HUES6 (cell line): ENCODE results near the gene MARK2.
A peak's percentile ranks its signal among the peaks of the same experiment; 100 is the strongest.

ENCODE experiments used
- H3K27ac ChIP-seq: 2 replicates; pipeline ENCODE4 v1.7.0; 2013; ENCODE audit warnings: low read depth, mild to moderate bottlenecking, low read length, inconsistent platforms
- H3K27me3 ChIP-seq: 2 replicates; pipeline ENCODE4 v1.6.1; 2013; ENCODE audit warnings: low read length; ENCODE audit not compliant: control insufficient read depth, insufficient read depth
- H3K36me3 ChIP-seq: 2 replicates; pipeline ENCODE4 v1.6.1; 2013; ENCODE audit warnings: low read length; ENCODE audit not compliant: control insufficient read depth, insufficient read depth
- H3K4me1 ChIP-seq: 2 replicates; pipeline ENCODE4 v1.6.1; 2013; ENCODE audit warnings: low read length; ENCODE audit not compliant: control insufficient read depth, insufficient read depth
- H3K4me3 ChIP-seq: 2 replicates; pipeline ENCODE4 v1.5.1; 2013; ENCODE audit warnings: low read depth, low read length
- H3K9ac ChIP-seq: one replicate; pipeline ENCODE4 v1.6.1; 2013; ENCODE audit warnings: mild to moderate bottlenecking, low read length
- H3K9me3 ChIP-seq: 2 replicates; pipeline ENCODE4 v1.6.1; 2013; ENCODE audit warnings: low read depth, low read length; ENCODE audit not compliant: control insufficient read depth, insufficient read depth

Gene MARK2

GRCh38 chr11:63882555-63883242 is 43.8 kb downstream of the MARK2 start:
- Histone ChIP-seq H3K9ac (no peak overlapping the region), H3K27ac (no peak overlapping the region), H3K9me3 (no peaks in the 10 kb centered on the region), H3K27me3 (no peaks in the 10 kb centered on the region), H3K36me3 (no peaks in the 10 kb centered on the region), H3K4me1 (peaks cover 42% of the 10 kb centered on the region), H3K4me3 (no peak overlapping the region)

GRCh38 chr11:63883791-63884190 is 44.9 kb downstream of the MARK2 start:
- no peak overlapping the region for H3K9ac ChIP-seq
- no peaks in the 10 kb centered on the region for H3K27me3 ChIP-seq
- H3K9me3 ChIP-seq: no peaks in the 10 kb centered on the region
- H3K36me3 ChIP-seq: no peaks in the 10 kb centered on the region
- no peak overlapping the region for H3K27ac ChIP-seq
- H3K4me1 ChIP-seq: peaks cover 48% of the 10 kb centered on the region
- no peak overlapping the region for H3K4me3 ChIP-seq

GRCh38 chr11:63884196-63884932 is 45.5 kb downstream of the MARK2 start:
- H3K9me3 ChIP-seq: no peaks in the 10 kb centered on the region
- no peak overlapping the region for H3K4me3 ChIP-seq
- H3K27ac ChIP-seq: no peak overlapping the region
- peaks cover 51% of the 10 kb centered on the region for H3K4me1 ChIP-seq
- no peaks in the 10 kb centered on the region for H3K27me3 ChIP-seq
- H3K36me3 ChIP-seq: no peaks in the 10 kb centered on the region
- H3K9ac ChIP-seq: no peak overlapping the region

GRCh38 chr11:63887386-63887999 is 48.6 kb downstream of the MARK2 start:
- H3K27ac ChIP-seq: no peak overlapping the region
- H3K27me3 ChIP-seq: no peaks in the 10 kb centered on the region
- no peaks in the 10 kb centered on the region for H3K9me3 ChIP-seq
- no peak overlapping the region for H3K9ac ChIP-seq
- H3K36me3 ChIP-seq: no peaks in the 10 kb centered on the region
- H3K4me1 ChIP-seq: peaks cover 37% of the 10 kb centered on the region
- peak overlapping the region; percentile 34; the same call in 1 of the 2 replicates for H3K4me3 ChIP-seq

GRCh38 chr11:63888170-63889086 is 49.5 kb downstream of the MARK2 start:
- Histone ChIP-seq H3K4me3 (peak overlapping the region; percentile 47), H3K27me3 (no peaks in the 10 kb centered on the region), H3K27ac (peak overlapping the region; percentile 73), H3K9me3 (no peaks in the 10 kb centered on the region), H3K36me3 (no peaks in the 10 kb centered on the region), H3K4me1 (peaks cover 27% of the 10 kb centered on the region), H3K9ac (peak overlapping the region; percentile 51)

- Histone ChIP-seq H3K27me3 (no peaks in the 10 kb centered on the region), H3K36me3 (no peaks in the 10 kb centered on the region), H3K27ac (no peak overlapping the region), H3K9ac (no peak overlapping the region), H3K4me3 (no peak overlapping the region), H3K4me1 (peaks cover 27% of the 10 kb centered on the region), H3K9me3 (no peaks in the 10 kb centered on the region)
Measured at GRCh38 chr11:63889344-63889743, 50.4 kb downstream of the MARK2 start.

DNA sequence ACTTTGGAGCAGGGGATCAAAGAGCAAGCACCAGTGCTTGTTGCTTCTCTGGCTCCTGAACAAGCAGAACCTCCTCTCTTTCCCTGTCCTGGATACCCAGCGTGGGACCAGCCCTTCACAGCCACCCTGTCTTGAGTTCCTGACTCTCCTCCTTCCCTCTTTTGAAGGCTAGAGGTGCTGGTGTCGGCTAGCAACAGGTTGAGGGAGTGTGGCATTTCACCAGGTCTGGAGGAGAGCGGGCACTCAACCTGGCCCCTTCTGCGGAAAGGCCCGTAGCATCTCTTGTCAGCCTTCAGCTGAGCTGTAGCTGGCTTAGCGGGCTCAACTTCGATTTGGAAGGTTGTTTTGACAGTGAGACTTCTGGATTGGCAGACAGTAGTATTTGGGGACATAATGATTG is 51.5 kb downstream of the MARK2 start:
- Histone ChIP-seq H3K4me3 (no peak overlapping the region), H3K27ac (no peak overlapping the region), H3K27me3 (no peaks in the 10 kb centered on the region), H3K36me3 (peaks cover 8% of the 10 kb centered on the region), H3K9me3 (no peaks in the 10 kb centered on the region), H3K4me1 (peaks cover 27% of the 10 kb centered on the region), H3K9ac (no peak overlapping the region)

DNA sequence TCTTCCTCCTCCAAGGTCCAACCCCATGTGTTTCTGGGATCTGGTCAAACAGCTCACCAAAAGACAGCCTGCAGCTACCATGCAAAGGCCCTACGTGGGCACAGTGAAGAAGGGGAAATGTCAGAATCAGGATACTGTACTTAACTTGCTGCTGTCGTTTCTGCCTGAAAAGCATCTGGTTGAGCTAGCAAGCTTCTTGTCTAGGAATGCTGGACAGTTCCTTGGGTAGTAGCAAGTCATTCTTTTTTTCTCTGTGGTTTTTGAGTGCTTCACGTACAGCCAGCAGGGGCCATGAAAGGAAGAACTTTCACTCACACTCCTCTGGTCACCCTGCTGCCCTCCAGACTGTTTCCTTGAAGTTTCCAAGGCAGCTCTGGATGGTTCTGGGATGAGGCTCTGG is 53.3 kb downstream of the MARK2 start:
- Histone ChIP-seq H3K4me3 (no peak overlapping the region), H3K36me3 (peaks cover 25% of the 10 kb centered on the region), H3K9me3 (no peaks in the 10 kb centered on the region), H3K4me1 (peaks cover 21% of the 10 kb centered on the region), H3K9ac (no peak overlapping the region), H3K27ac (no peak overlapping the region), H3K27me3 (no peaks in the 10 kb centered on the region)

- Histone ChIP-seq H3K9ac (no peak overlapping the region), H3K36me3 (peaks cover 36% of the 10 kb centered on the region), H3K4me3 (no peak overlapping the region), H3K9me3 (no peaks in the 10 kb centered on the region), H3K4me1 (peaks cover 11% of the 10 kb centered on the region), H3K27ac (no peak overlapping the region), H3K27me3 (no peaks in the 10 kb centered on the region)
Measured at GRCh38 chr11:63893355-63893754, 54.4 kb downstream of the MARK2 start.

DNA sequence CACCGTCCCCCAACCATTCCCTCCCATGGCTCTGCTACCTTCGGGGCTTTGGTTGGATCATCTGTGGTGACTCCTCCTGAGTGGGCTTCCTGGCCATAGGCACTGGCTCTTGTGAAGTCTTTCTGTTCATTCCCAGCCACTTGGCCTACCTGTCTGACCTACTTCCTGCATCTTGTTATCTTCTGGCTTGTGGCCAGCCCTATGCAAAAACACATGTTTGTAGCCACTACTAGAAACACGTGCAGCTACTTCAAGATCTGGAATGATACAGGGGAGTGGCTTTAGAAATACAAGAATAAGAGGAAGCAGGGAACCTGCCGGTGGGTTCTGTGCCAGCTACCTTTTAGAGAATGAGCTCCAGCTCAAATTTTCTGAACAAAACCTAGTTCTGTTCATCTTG is 57.2 kb downstream of the MARK2 start:
- no peaks in the 10 kb centered on the region for H3K4me1 ChIP-seq
- H3K27ac ChIP-seq: no peak overlapping the region
- no peaks in the 10 kb centered on the region for H3K27me3 ChIP-seq
- no peak overlapping the region for H3K4me3 ChIP-seq
- H3K9ac ChIP-seq: no peak overlapping the region
- peaks cover 63% of the 10 kb centered on the region for H3K36me3 ChIP-seq
- no peaks in the 10 kb centered on the region for H3K9me3 ChIP-seq
